Colonic mucosa (tissue), 4 donors: ENCODE measurements around the gene THSD4. TPM values are rescaled to one million over a fixed set of nuclear protein-coding genes. Genes with fewer than 3 reads are reported as not detected.

ENCODE experiments used
- DNase-seq: peaks from one replicate; pipeline ENCODE4 v3.0.0-alpha.2; 2020
- H3K27ac ChIP-seq: fragments of 200-600 bp; one replicate; pipeline ENCODE4 v1.8.0; 2021
- H3K27me3 ChIP-seq: fragments of 200-600 bp; one replicate; pipeline ENCODE4 v1.8.0; 2021
- H3K36me3 ChIP-seq: fragments of 200-600 bp; one replicate; pipeline ENCODE4 v1.8.0; 2021
- H3K4me1 ChIP-seq: fragments of 200-600 bp; one replicate; pipeline ENCODE4 v1.8.0; 2021; ENCODE audit warnings: mild to moderate bottlenecking
- H3K4me3 ChIP-seq: fragments of 200-600 bp; one replicate; pipeline ENCODE4 v1.8.0; 2021
- H3K9ac ChIP-seq, 2 donors: one replicate each; pipeline ENCODE4 v1.7.0; 2013; ENCODE audit warnings: control low read depth in 2 of 2, low read depth in 2 of 2, low read length in 2 of 2
- H3K9me3 ChIP-seq: fragments of 200-600 bp; one replicate; pipeline ENCODE4 v1.8.0; 2021
- CTCF ChIP-seq: fragments of 200-600 bp; IDR thresholded peaks from one replicate; pipeline ENCODE4 v1.8.0; 2022; ENCODE audit warnings: antibody characterized with exemption, mild to moderate bottlenecking
- intact Hi-C: fragments of 100-400 bp; cut with DNase I; formaldehyde crosslinking; loops from one replicate; pipeline ENCODE4 v1.14.1; 2022
- total RNA-seq, 2 donors: library from RNA; stranded (reverse); fragmentation: NEBNext Ultra II Directional in 1 of 2; extraction: Animal tissue kit (Norgen Biotek cat#: 25700) in 1 of 2; gene quantifications; one replicate each; pipeline ENCODE4 v1.2.1, GENCODE V29; 2021
- donor health status: healthy.
- donor health status: DM: no; HTN: no; CAD: no.
- donor health status: DM: no; HTN: no; CAD: no.

The THSD4 gene
- total RNA-seq, 2 donors from 2014 or later = 18.8 to 23.5 TPM

- Histone ChIP-seq H3K27ac (no peak overlapping the region), H3K4me3 (no peak overlapping the region), H3K27me3 (no peaks in the 10 kb centered on the region), H3K36me3 (no peaks in the 10 kb centered on the region), H3K9ac (no peak overlapping the region), H3K9me3 (no peaks in the 10 kb centered on the region), H3K4me1 (no peaks in the 10 kb centered on the region)
- TF ChIP-seq CTCF = no peak
- intact Hi-C loops = no loop called here
- DNase-seq = no peak
These were observed 31.9 kb upstream of the THSD4 start for GRCh38 chr15:71083349-71083748.

- no peaks in the 10 kb centered on the region for H3K27me3 ChIP-seq
- intact Hi-C loops = no loop called here
- H3K4me3 ChIP-seq = no peak overlapping the region
- H3K4me1 ChIP-seq = no peaks in the 10 kb centered on the region
- no peaks in the 10 kb centered on the region for H3K9me3 ChIP-seq
- no peaks in the 10 kb centered on the region for H3K36me3 ChIP-seq
- TF ChIP-seq CTCF = no peak
- no peak overlapping the region for H3K27ac ChIP-seq
- H3K9ac ChIP-seq = no peak overlapping the region
- DNase-seq = no peak
These were observed 31.0 kb upstream of the THSD4 start for GRCh38 chr15:71084264-71084663.

- Histone ChIP-seq H3K4me1 (no peaks in the 10 kb centered on the region), H3K9me3 (no peaks in the 10 kb centered on the region), H3K36me3 (no peaks in the 10 kb centered on the region), H3K9ac (no peak overlapping the region), H3K27ac (no peak overlapping the region), H3K27me3 (no peaks in the 10 kb centered on the region), H3K4me3 (no peak overlapping the region)
- DNase-seq = no peak
- no peak for TF ChIP-seq CTCF
- intact Hi-C loops = no loop called here
These were observed 29.5 kb upstream of the THSD4 start for GRCh38 chr15:71085809-71086208.

GRCh38 chr15:71088155-71088554 is 27.1 kb upstream of the THSD4 start:
- Histone ChIP-seq H3K4me3 (no peak overlapping the region), H3K9ac (no peak overlapping the region), H3K4me1 (peaks cover 1% of the 10 kb centered on the region), H3K27me3 (no peaks in the 10 kb centered on the region), H3K36me3 (no peaks in the 10 kb centered on the region), H3K9me3 (no peaks in the 10 kb centered on the region), H3K27ac (no peak overlapping the region)
- no peak for DNase-seq
- intact Hi-C loops = no loop called here
- no peak for TF ChIP-seq CTCF

GRCh38 chr15:71088683-71089082 is 26.6 kb upstream of the THSD4 start:
- no peak overlapping the region for H3K4me3 ChIP-seq
- H3K27me3 ChIP-seq = no peaks in the 10 kb centered on the region
- H3K27ac ChIP-seq = no peak overlapping the region
- no peak for DNase-seq
- no peaks in the 10 kb centered on the region for H3K9me3 ChIP-seq
- intact Hi-C loops = no loop called here
- H3K4me1 ChIP-seq = peaks cover 4% of the 10 kb centered on the region
- H3K36me3 ChIP-seq = no peaks in the 10 kb centered on the region
- H3K9ac ChIP-seq = no peak overlapping the region
- no peak for TF ChIP-seq CTCF

GRCh38 chr15:71089801-71090200 is 25.5 kb upstream of the THSD4 start:
- Histone ChIP-seq H3K27ac (no peak overlapping the region), H3K27me3 (no peaks in the 10 kb centered on the region), H3K36me3 (no peaks in the 10 kb centered on the region), H3K9ac (no peak overlapping the region), H3K4me1 (peaks cover 4% of the 10 kb centered on the region), H3K9me3 (no peaks in the 10 kb centered on the region), H3K4me3 (no peak overlapping the region)
- no peak for DNase-seq
- no peak for TF ChIP-seq CTCF
- intact Hi-C loops = no loop called here
